Ishikawa (cell line): ENCODE results near the gene BPIFA1.

Source experiments
- CEBPB ChIP-seq: IDR thresholded peaks from 2 replicates; pipeline ENCODE4 v1.6.1; 2012
- CREB1 ChIP-seq: IDR thresholded peaks from 2 replicates; pipeline ENCODE4 v1.6.1; 2012; ENCODE audit warnings: low read depth
- EGR1 ChIP-seq: IDR thresholded peaks from 2 replicates; pipeline ENCODE4 v1.6.1; 2012
- EP300 ChIP-seq: IDR thresholded peaks from 2 replicates; pipeline ENCODE4 v1.6.1; 2012; ENCODE audit warnings: borderline replicate concordance
- FOXM1 ChIP-seq: IDR thresholded peaks from 2 replicates; pipeline ENCODE4 v1.6.1; 2012; ENCODE audit warnings: low read depth, borderline replicate concordance
- MAX ChIP-seq: IDR thresholded peaks from 2 replicates; pipeline ENCODE4 v1.6.1; 2012
- NFIC ChIP-seq: IDR thresholded peaks from 2 replicates; pipeline ENCODE4 v1.6.1; 2012
- RAD21 ChIP-seq: IDR thresholded peaks from 2 replicates; pipeline ENCODE4 v1.6.1; 2012; ENCODE audit warnings: low read depth
- REST ChIP-seq: IDR thresholded peaks from 2 replicates; pipeline ENCODE4 v1.6.1; 2012; ENCODE audit warnings: low read depth, mild to moderate bottlenecking
- TAF1 ChIP-seq: IDR thresholded peaks from 2 replicates; pipeline ENCODE4 v1.6.1; 2012; ENCODE audit warnings: low read depth, mild to moderate bottlenecking
- TCF12 ChIP-seq: IDR thresholded peaks from 2 replicates; pipeline ENCODE4 v1.6.1; 2012; ENCODE audit warnings: low read depth
- TEAD4 ChIP-seq: IDR thresholded peaks from 2 replicates; pipeline ENCODE4 v1.6.1; 2012
- USF1 ChIP-seq: IDR thresholded peaks from 2 replicates; pipeline ENCODE4 v1.6.1; 2012
- YY1 ChIP-seq: IDR thresholded peaks from 2 replicates; pipeline ENCODE4 v1.6.1; 2012; ENCODE audit warnings: low read depth
- ZBTB7A ChIP-seq: IDR thresholded peaks from 2 replicates; pipeline ENCODE4 v1.6.1; 2012; ENCODE audit warnings: low read depth

BPIFA1 gene

GRCh38 chr20:33235696-33236095 is at the start of gene BPIFA1:
BPIFA1 (plus strand) TSS chr20:33235996; CDS start chr20:33237712, 1,716 bp downstream.
- TF ChIP-seq FOXM1: no peak
- TF ChIP-seq USF1: no peak
- TF ChIP-seq TCF12: no peak
- no peak for TF ChIP-seq RAD21
- no peak for TF ChIP-seq ZBTB7A
- TF ChIP-seq CREB1: no peak
- no peak for TF ChIP-seq NFIC
- no peak for TF ChIP-seq EP300
- no peak for TF ChIP-seq EGR1
- no peak for TF ChIP-seq TAF1
- TF ChIP-seq REST: no peak
- no peak for TF ChIP-seq TEAD4
- TF ChIP-seq CEBPB: no peak
- TF ChIP-seq YY1: no peak
- no peak for TF ChIP-seq MAX

GRCh38 chr20:33187491-33187890 is 48.3 kb upstream of the BPIFA1 start:
- no peak for TF ChIP-seq CEBPB
- TF ChIP-seq TCF12: no peak
- no peak for TF ChIP-seq EGR1
- TF ChIP-seq RAD21: no peak
- TF ChIP-seq REST: no peak
- TF ChIP-seq YY1: no peak
- no peak for TF ChIP-seq ZBTB7A
- no peak for TF ChIP-seq TAF1
- no peak for TF ChIP-seq CREB1
- TF ChIP-seq MAX: no peak
- no peak for TF ChIP-seq FOXM1
- TF ChIP-seq TEAD4: no peak
- TF ChIP-seq NFIC: no peak
- no peak for TF ChIP-seq EP300
- no peak for TF ChIP-seq USF1

- no peak for TF ChIP-seq USF1
These were observed 47.4 kb upstream of the BPIFA1 start for GRCh38 chr20:33188421-33188820.

GRCh38 chr20:33191484-33191883 is 44.3 kb upstream of the BPIFA1 start:
- TF ChIP-seq TEAD4: no peak
- TF ChIP-seq TCF12: no peak
- no peak for TF ChIP-seq ZBTB7A
- TF ChIP-seq TAF1: no peak
- no peak for TF ChIP-seq EP300
- TF ChIP-seq FOXM1: no peak
- TF ChIP-seq CEBPB: no peak
- TF ChIP-seq MAX: no peak

GRCh38 chr20:33191955-33192354 is 43.8 kb upstream of the BPIFA1 start:
- TF ChIP-seq EGR1: no peak
- TF ChIP-seq USF1: no peak
